Activated CD4-positive, CD25-positive, alpha-beta regulatory T cell treated with anti-CD3 and anti-CD28 coated beads, Interleukin-2, amount 50 U/mL, for 16 hours (primary cell): ENCODE results near the gene NRXN3.
"Not testable (repeated sequence)": the region's sequence is repeated elsewhere in the genome, so short reads cannot be mapped to it uniquely, and the experiment has no call there.

Experiments
- DNase-seq: peaks from one replicate; pipeline ENCODE4 v3.0.0-alpha.2; 2020; ENCODE audit warnings: low read depth, low spot score

Gene NRXN3

GRCh38 chr14:78997811-78998210, 827.6 kb downstream of the NRXN3 start:
- no peak for DNase-seq

GRCh38 chr14:79009286-79009685, 839.1 kb downstream of the NRXN3 start:
- DNase-seq = no peak

DNA sequence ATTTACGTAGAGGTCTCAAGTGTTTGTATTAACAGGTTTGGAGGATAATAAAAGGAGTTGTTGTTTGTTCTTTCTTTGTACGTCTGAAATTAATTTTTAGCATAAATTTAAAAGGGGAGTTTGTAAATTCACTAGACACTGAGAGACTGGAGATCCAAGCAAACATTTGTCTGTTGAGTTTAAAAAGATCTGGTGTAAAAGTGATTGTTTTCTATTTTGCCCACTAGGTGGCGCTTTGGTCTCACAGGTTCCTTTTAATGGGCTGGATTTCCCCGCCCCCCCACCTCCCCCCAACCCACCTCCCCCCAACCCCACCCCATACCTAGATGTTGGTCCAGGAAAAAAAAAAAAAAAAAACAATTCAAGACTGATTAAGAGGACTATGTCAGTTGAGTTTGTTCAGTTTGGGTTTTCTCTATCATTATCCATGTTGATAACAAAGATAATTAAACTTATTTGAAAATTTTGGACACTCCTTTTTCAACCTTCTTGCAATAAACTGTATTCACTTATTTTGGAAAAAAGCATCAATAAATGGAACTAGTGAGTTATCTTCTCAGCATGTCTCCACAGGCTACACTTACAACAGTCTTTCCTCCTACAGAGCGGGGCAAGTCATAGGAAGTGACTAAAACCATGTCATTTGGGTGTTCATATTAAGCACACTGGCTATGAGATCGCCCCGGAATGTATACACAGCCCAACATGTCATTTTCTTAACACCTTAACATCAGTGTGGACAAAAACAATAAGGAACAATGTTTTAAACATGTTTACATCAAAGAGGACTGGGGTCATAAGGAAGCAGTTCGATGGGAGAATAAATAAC, 841.1 kb downstream of the NRXN3 start:
- DNase-seq = no peak

DNA sequence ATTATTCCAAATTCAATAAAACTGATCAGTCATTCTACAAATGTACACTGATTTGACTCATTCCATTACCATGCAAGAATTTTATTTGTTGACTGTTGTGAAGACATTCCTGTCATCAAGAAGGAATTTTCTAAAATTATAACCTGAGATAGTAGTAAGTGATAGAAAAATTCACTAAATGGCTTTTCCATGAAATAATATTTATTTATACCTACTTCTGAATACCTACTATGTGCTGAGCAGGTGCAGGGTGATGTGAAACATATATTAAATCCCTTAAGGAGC, 841.7 kb downstream of the NRXN3 start:
- no peak for DNase-seq

DNA sequence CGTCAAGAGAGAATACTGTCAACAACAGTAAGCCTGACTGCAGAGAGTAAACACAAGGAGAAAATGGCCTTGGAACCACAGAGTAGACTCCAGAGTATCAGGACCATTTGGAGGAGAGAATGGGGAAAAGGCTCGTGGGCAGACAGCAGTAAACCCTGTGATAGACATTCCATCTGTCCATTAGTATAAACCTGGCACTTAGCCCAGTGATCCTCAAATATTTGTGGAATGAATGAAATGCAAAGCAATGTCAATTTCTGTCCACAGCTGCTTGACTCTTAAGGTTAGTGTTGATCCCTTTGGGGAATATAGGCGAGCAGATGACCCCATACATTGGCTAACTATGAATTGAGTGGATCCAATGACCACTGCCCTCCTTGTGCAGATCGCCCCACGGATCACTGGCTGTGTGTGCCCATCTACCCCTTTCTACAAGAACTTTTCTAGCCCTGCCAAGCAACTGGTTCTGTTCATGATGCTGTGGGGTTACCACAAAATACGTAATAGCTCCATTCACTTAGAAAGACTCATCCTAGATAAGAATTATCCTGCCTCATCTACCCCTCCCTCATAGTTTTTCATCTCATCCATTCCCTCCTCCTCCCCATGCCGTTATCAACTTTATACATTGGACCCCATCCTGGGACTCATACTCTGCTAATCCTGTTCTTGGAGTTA, 846.8 kb downstream of the NRXN3 start:
- no peak for DNase-seq

DNA sequence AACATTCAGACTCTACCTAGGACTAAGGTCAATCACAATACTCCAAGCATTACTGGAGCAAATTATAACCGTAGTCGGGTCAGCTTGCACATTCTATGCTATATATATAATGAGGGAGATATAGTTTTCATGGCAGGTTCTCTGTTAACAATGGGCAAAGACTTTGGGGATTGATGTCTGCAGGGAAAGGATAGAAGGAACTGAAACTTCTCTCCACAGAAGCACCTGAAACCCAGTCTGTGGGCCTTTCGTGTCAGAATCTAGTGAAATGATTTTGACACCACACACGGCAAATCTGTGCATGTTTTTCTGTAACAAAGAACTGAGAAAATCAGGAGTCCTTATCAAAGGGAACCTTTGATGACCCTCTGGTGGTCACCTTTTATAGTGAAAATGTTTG, 847.4 kb downstream of the NRXN3 start:
- DNase-seq = no peak

GRCh38 chr14:79018836-79019235, 848.7 kb downstream of the NRXN3 start:
- DNase-seq = no peak

GRCh38 chr14:79019898-79020297, 849.7 kb downstream of the NRXN3 start:
- not testable (repeated sequence) for DNase-seq

DNA sequence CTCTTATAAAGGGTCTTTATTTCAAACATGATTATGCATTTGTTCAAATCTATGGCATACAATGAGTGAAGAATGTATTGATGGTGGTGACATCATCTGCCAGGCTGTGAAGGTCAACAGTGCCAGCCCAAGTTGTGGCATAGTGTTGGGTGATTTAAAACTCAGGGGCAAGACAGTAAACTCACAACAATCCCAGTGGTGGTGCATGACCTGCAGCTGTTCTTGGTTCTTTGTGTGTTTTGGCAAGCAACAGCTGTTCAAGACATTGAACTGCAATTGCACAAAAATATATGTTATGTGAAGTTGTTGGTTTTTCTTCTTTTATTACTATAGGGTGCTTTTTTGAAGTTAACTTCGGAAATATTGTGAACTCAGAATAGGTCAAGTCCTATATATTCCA, 851.6 kb downstream of the NRXN3 start:
- DNase-seq = no peak

DNA sequence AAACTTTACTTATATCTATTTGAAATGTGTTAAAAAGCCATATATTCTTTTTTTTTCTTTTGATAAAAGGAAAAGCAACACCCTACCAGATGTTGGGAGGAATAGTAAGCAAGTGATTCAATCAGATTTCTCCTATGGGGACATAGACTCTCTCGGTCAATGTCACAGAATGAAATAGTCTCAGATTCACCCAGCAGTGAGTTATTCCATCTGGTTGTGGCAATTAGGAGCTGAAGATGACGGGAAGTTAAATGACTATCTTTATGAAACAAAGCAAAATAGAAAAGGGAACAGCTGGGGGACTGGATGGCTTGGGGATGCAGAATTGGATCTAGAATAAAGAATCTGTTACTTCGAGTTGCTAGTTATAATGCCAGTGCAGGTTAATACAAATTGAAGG, 857.0 kb downstream of the NRXN3 start:
- no peak for DNase-seq

- DNase-seq = no peak
Observed at GRCh38 chr14:79028281-79028680, 858.1 kb downstream of the NRXN3 start.

- no peak for DNase-seq
Observed at GRCh38 chr14:79036441-79036840, 866.3 kb downstream of the NRXN3 start.

GRCh38 chr14:79037106-79037505, 866.9 kb downstream of the NRXN3 start:
- no peak for DNase-seq

- DNase-seq = no peak
Observed at GRCh38 chr14:79037593-79037992, 867.4 kb downstream of the NRXN3 start.

DNA sequence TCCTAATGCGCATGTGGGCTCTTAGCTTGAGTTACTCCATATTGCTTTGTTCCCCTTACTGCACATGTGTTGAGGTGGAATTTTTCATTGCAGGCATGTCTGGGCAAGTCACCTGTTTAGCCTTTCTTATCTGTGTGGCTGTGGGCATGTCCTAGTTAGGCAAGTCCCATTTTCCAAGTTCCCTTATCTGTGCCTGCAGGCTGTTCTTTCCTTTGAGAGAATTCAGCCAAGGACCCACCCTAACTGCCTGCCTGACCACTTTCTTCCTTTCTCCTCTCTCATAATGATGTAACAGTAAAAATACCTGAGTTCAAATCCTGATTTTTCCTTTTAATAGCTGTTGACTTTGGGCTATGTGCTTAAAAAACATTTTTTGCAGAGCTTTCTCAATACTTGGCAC, 870.6 kb downstream of the NRXN3 start:
- no peak for DNase-seq

DNA sequence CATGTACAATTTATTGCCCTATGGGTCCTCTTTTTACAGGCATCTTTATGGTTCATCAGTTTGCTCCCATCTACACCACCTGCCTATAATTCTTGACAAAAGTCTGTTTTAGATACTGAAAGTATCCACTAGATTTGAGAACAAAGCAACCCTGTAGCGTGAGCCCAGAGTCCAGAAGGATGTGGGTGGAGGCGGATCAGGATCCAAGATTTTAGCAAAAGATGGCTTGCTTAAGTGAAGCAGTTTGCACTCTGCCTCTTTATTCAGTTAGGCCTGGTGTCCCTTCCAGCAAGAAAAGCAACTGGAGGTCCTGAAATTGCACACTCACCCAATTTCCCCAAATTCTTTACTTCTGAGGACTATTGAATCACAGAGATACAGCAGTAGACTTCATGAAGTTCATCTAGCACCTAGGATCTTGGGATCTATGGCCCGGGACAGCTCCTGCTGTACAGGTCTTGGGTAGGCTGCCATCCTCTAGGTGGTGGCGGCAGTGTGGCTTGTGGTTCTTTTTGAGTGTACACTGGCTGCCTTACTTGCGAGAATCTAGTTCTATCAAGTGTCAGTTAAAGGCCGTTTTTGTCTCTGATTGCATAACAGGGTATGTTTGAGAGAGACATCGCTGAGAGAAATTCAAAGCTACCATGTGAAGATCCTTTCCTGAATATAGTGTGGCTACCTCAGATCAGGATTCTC, 873.2 kb downstream of the NRXN3 start:
- no peak for DNase-seq

DNA sequence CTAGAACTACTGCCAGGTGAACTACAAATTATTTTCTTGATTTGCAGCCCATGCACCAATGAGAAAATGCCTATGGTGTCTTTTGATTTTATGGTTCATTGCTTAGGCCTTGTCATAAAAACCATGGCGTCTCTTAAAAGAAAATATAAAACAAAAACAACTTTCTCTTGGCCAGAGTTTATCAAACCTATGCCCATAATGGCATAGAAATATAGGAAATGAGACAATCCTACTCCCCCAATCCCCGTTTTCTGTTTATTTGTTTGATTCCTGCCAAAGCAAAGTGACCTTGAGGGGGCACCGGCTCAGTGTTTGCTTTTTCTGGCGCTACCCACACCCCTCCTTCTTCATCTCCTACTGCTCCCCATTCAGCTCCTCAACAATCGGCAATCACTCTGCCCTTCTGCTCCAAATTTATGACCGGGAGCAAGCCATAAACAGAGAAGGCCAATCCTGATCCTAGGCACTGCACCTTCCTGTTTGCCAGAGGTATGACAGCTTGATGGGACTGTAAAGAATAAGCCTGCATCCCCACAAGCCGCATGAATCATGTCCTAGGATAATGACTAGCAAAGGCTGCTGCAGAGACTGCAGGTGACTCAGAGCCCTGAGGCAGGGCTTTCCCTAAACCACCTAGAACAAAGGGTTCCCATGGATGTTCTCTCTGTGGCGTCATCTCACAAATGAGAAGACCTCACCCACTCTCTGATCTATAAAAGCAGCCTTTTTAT, 874.9 kb downstream of the NRXN3 start:
- no peak for DNase-seq

GRCh38 chr14:79050787-79051727, 880.9 kb downstream of the NRXN3 start:
- DNase-seq = no peak

- DNase-seq = no peak
Observed at GRCh38 chr14:79051742-79052141, 881.6 kb downstream of the NRXN3 start.

DNA sequence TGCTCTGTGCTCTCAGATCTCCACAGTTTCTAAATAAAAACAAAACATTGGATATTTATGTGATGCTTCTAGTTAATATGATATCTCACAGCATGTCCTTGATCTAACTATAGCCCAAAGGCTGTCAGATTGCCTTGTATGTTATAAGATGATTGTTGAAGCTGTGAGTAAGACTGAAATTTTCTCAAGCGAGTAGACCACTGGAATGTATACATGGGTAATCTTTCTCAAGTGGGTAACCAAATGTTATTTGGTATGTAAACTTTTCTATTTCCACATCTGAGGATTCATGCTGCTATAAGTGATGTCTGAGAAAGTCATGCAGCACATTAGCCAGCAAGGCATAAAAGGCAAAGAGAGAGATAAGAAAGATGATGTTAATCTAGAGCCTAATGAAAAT, 886.7 kb downstream of the NRXN3 start:
- DNase-seq = no peak

- DNase-seq = no peak
Observed at GRCh38 chr14:79057333-79057732, 887.2 kb downstream of the NRXN3 start.
